Activated CD8-positive, alpha-beta memory T cell treated with anti-CD3 and anti-CD28 coated beads for 48 hours (primary cell): ENCODE measurements around the gene FAM83F.
"Not testable (repeated sequence)": the region's sequence is repeated elsewhere in the genome, so short reads cannot be mapped to it uniquely, and the experiment has no call there.

Experiments
- DNase-seq, 3 experiments: peaks; one replicate each; pipeline ENCODE4 v3.0.0-alpha.2; 2020; ENCODE audit warnings: low read depth in 2 of 3, low spot score in 2 of 3

FAM83F gene

DNA sequence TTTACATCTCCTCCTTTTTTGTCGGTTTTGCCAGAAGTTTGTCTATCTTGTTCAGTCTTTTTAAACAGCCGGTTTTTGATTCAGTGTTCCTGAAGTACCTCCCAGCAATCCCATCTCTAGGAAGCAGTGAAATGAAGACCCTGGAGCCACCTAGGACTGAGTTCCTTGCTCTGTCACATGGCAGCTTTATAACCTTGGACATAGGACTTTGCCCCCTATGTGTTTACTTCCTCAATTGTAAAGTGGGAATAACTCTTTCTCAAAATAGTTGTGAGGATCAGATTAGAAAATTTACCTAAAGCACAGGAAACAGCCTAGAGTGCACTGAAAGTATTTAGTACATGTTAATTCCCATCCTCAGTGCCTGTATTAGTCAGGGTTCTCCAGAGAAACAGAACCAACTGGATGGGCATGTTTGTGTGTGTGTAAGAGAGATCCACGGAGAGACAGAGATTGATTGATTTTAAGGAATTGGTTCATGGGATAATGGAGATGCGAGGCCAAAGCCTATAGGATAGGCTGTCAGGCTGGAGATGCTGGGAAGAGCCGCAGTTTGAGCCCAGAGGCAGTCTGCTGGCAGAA is 20.0 kb downstream of the FAM83F start:
- DNase-seq, result no peak

DNA sequence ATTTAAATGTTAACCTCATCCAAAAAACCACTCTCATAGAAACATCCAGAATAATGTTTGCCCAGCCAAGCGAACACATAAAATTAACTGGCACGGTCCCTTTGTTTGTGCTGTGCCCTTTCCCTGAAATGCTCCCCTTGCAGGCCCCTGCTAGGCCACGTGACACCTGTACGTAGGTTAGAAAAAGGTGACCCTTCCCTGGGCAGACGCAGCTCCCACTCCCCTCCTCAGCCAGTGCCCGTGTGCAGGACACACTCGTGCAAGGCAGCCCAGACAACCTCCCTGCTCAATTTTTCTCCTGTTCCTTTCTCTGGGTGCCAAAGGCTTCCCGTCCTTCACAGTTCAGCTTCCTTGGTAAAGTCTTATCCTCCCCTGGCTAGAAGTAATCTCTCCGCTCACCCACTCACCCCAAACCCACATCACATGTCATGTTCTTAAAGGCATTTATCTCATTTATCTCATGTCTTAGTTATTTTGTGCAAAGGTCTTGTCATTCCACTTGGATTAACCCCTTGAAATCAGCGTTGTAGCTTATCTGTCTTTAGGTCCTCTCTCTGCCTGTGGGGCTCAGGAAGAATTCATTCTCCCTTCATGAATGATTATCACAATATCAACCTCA is 20.7 kb downstream of the FAM83F start:
- no peak for DNase-seq

DNA sequence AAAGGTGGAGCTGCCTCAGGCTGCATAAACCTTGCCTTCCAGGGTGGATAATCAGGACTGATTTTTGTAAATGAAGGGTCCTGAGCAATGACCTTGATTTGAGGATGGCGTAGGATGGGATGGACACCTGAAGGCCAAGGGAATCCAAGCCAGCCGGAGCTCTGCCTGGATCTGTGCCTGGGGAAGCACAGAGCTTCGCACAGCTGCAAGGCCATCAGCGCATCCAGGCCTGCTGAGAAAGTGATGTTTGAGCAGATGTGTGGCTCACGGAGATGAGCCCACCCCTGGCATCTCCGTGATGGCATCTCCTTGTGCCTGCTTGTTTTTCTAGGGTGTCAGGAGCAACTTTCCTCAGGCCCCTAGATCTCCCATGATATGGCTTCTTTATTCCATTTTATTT is 23.3 kb downstream of the FAM83F start:
- no peak for DNase-seq

GRCh38 chr22:40019100-40019499 is 24.3 kb downstream of the FAM83F start:
- DNase-seq, result no peak

GRCh38 chr22:40020956-40021355 is 26.2 kb downstream of the FAM83F start:
- no peak for DNase-seq

DNA sequence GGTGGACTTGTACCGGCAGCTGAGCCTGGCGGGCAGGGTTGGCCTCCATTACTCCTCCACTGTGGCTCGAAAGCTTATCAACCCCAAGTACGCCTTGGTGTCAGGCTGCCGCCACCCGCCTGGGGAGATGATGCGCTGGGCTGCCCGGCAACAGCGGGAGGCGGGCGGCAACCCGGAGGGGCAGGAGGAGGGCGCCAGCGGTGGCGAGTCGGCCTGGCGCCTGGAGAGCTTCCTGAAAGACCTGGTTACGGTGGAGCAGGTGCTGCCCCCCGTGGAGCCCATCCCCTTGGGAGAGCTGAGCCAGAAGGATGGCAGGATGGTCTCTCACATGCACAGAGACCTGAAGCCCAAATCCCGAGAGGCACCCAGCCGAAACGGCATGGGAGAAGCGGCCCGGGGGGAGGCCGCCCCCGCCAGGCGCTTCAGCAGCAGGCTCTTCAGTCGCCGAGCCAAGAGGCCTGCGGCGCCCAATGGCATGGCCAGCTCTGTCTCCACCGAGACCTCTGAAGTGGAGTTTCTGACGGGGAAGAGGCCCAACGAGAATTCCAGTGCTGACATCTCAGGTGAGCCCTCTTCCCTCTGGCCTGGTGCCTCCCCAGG is 26.7 kb downstream of the FAM83F start:
- DNase-seq, result no peak

GRCh38 chr22:40022536-40023240 is 27.9 kb downstream of the FAM83F start:
- no peak for DNase-seq

- DNase-seq, result no peak
Measured at GRCh38 chr22:40023341-40023841, 28.6 kb downstream of the FAM83F start.

DNA sequence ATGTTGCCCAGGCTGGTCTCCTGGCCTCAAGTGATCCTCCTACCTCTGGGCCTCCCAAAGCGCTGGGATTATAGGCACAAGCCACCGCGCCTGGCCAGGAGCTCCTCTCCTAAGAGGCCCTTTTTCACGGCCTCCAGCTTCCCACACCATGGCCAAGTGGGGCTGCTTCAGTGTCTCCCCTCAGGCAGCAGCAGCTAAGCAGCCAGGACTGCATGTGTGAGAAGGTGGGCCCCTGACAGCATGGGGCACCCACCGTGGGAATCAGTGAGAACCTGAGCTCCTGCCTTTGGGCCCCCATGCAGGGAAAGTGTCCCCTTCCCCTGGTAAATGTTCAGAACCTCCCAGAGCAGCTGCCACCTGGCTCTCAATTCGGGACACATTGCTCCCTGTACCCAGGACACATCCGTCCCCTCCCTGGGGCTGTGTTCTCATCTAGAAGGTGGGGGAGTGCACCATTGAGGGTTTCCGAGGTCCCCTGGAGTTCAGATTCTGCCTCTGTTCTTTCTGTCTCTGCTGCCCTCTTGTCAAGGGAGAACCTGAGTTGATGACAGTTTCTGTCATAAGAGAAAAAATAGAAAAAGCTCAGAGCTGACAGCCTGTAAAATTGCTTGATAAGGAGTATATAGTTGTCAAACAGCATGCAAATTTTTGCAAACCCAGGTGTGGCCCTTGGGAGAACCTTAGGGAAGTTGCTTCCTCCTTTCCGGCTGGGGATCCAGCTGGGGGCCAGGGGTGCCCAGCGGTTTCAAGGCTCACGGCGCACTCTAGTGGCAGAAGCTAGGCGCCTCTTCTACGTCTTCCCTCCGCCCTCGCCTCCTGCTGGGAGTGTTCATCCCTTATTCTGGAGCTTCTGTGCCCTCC is 29.7 kb downstream of the FAM83F start:
- peak in 2 of 3 experiments; percentile 37 to 40 for DNase-seq

DNA sequence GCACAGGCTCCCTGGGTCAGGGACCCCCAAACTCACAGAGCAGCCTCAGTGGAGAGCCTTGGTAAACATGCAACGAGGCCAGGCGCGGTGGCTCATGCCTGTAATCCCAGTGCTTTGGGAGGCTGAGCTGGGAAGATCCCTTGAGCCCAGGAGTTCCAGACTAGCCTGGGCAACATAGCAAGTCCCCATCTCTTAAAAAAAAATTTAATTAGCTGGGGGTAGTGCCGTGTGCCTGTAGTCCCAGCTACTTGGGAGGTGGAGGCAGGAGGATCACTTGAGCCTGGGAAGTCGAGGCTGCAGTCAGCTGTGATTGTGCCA is 30.3 kb downstream of the FAM83F start:
- not testable (repeated sequence) for DNase-seq

DNA sequence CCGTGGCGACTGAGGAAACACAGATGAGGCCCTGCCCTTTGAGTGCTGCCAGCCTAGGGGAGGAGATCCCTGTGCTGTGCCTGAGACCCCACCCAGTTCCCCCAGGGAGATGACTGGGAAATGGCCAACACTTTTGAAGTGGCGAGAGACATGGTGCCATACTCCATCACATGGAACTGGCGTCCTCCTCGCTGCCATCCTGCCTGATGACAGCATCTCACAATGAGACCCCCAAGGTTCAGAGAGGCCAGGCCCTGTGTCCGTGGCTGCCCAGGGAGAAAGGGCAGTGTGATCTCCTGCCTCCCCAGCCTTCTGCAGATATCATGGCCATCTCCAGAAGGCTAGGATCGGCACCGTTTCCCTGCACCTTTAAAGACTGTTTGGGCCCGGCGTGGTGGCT is 31.1 kb downstream of the FAM83F start:
- no peak for DNase-seq

- DNase-seq, result no peak
Measured at GRCh38 chr22:40026641-40027040, 31.9 kb downstream of the FAM83F start.

DNA sequence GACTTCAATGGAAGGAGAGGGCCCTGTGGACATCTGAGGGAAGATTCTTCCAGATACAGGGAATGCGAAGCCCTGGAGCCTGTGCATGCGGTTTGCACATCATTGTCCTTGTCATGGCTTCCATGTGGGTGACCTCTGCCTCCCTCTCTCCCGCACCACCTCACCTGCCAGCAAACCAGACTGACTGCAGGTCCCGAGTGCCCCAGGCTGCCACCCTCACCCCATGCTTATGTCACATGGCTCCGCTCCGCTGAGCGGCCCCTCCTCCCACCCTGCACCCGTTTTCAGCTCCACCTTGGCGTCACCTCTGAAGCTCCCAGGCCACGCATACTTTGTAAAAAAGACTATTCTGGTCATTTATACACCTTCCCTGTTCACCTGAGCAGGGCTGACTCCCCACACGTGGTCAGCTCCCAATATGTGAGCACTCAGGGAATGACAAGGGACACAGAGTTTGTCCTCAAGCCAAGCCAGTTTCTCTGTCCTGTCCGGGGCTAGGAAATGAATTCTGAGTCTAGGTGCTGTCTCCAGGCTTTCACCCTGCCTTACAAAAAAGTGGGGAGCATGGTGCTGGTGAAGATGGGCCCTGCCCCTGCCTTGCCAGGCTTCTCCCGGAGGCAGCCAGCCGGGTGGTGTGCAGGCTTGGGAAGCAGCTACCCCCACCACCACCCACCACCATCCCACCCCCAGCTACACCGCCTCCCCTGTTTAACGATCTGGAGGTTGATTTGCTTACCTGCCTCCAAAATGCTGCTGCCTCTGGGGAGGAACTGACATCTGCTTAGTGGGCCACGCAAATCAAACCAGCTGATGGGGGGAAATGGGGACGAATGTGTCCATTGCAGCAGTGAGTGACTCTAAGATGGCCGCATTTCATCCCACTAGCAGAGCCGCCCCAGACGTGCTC is 32.7 kb downstream of the FAM83F start:
- DNase-seq, result no peak

DNA sequence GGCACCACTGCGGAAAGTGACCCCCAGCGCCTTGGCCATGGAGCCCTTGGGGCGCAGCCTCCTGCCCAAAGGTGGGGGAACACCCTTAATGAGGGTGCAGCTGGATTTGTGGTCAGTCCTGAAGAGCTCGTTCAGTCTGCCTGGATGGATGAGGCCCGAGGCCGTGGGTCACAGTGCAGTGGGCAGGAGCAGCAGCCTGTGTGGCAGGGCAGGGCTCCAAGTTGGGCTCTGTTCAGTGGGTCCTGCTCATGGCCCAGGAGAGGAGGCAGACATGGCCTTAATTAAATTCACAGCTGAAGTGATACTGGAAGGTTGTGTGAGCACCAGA is 33.3 kb downstream of the FAM83F start:
- DNase-seq, result no peak

GRCh38 chr22:40029189-40029890 is 34.6 kb downstream of the FAM83F start:
- no peak for DNase-seq

DNA sequence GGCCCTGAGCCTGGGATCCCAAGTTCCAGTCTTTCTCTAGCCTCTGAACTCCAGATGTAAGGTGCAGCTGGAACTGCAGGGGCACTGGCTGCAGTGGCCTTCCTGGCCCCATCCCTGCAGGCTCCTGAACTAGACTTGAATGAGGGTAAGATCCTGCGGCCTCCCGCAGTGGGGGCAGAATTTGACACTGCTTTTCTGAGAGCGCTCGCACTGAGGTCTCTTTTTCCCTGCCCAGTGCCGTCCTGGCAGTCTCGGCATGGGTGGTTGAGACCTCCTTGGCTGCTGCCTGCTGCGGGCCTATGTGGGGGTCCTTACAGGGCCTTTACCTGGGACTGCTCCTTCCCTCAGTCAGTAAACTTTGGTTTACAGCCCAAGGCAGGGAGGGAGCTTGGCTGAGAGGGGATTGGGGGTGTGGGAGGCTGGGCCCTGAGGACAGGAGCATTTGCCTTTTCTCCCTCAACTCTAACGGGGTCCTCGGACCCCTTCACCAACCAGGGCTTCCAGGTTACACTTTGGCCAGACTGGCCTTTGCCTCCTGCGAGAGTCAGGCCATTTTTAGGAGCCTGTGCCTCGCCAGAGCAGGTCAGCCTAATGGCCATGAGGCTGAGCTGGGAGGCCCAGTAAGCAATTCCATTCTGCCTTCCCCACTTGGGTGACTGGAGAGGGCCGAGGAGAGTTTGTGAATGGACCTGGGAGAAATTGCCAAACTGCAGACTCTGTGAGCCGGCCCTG is 35.4 kb downstream of the FAM83F start:
- no peak for DNase-seq

GRCh38 chr22:40030758-40031095 is 36.0 kb downstream of the FAM83F start:
- DNase-seq, result no peak

GRCh38 chr22:40031766-40032470 is 37.2 kb downstream of the FAM83F start:
- DNase-seq, result no peak
